HepG2 (cell line): ENCODE results near the gene PODN.

Experiments
- CTCF ChIP-seq: sonication (generic); formaldehyde crosslinking; IDR thresholded peaks from 2 replicates; pipeline ENCODE4 v1.5.0; 2020; ENCODE audit warnings: mild to moderate bottlenecking, missing genetic modification reagents, moderate library complexity
- KDM4B ChIP-seq: sonication (generic); formaldehyde crosslinking; IDR thresholded peaks from 2 replicates; pipeline ENCODE4 v1.4.0; 2020; ENCODE audit warnings: missing genetic modification reagents
- MYPOP ChIP-seq: sonication (generic); formaldehyde crosslinking; IDR thresholded peaks from 2 replicates; pipeline ENCODE4 v1.8.1; 2023; ENCODE audit warnings: mild to moderate bottlenecking, moderate library complexity, missing genetic modification reagents
- ZBTB42 ChIP-seq: sonication (generic); formaldehyde crosslinking; IDR thresholded peaks from 2 replicates; pipeline ENCODE4 v1.5.0; 2020; ENCODE audit warnings: mild to moderate bottlenecking, missing genetic modification reagents
- ZNF468 ChIP-seq: sonication (generic); formaldehyde crosslinking; IDR thresholded peaks from 2 replicates; pipeline ENCODE4 v1.8.0; 2022; ENCODE audit warnings: mild to moderate bottlenecking, moderate library complexity, missing genetic modification reagents
- ZNF552 ChIP-seq: sonication (generic); formaldehyde crosslinking; IDR thresholded peaks from 2 replicates; pipeline ENCODE4 v1.9.0; 2022; ENCODE audit warnings: missing genetic modification reagents, mild to moderate bottlenecking, borderline replicate concordance

- TF ChIP-seq CTCF (CRISPR knock-in tag), result no peak
- TF ChIP-seq ZBTB42, result no peak
- TF ChIP-seq KDM4B, result no peak
- TF ChIP-seq ZNF468, result no peak
- TF ChIP-seq MYPOP (CRISPR knock-in tag), result no peak
- TF ChIP-seq ZNF552 (CRISPR knock-in tag), result no peak
These were observed 26.7 kb downstream of the PODN start for GRCh38 chr1:53088616-53089300.
